HG03064 (cell line): ENCODE results near the gene C1orf87.

ENCODE experiments used
- ATAC-seq: cut with Tn5 transposase; IDR thresholded peaks from one replicate; pipeline ENCODE4 v1.9.1; 2021; ENCODE audit warnings: low read depth; ENCODE audit not compliant: unreplicated experiment

Gene C1orf87

GRCh38 chr1:60063561-60063960, 10.0 kb downstream of the C1orf87 start:
- ATAC-seq: no peak

GRCh38 chr1:60059468-60059867, 14.1 kb downstream of the C1orf87 start:
- ATAC-seq: no peak

DNA sequence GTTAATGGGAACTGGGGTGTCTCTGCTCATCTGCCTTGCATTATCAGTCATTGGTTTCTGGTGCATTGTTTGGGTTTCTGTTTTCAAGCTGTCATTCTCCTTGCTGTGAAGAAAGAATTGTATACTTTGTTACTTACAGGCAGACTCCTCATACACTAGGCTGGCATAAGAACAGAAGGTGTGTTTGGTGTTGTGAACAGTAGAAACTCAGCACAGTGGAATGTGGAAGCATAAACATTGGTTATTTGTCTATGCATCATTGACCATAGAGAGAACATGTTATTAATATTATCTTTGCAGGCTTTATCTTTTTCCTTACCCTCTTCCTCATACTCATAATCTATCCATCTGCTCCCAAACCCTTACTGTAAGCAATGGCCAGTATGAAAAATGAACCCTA, 18.2 kb downstream of the C1orf87 start:
- no peak for ATAC-seq

DNA sequence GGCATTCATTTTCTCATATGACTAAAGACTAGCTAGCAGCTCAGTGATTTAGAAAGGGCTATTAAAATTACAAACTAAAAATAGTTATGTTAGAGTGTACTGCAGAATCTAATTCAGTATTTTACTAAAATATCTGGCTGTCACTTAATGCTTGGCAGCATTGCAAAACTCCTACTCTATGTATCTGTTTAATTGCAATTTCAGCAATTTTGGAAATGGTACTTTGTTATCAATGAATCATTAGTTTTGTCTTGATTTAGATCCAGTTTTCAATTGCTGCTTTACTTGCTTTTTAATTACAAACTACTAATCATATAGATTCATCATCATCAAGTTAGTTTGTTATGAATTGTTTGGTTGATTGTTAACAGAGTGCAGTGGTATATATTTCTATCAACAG, 19.2 kb downstream of the C1orf87 start:
- no peak for ATAC-seq

DNA sequence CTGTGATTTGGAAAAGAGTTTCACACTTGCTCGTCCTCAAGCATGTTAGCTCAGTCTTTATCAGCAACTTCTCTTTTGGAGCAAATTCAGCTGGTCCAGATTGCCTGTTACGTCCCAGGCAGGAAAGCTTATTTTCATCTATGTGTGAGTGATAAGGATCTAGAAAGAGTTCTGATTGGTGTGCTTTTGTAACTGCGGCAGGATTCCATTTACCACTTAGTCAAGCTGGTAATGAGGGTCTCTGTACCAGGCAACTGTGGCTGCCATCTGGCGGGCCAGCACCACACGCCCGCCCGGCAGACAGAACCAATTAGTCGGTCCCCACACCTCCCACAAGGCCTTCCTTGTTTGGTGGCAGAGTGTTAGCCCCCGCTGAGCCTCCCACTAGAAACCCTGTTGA, 21.0 kb downstream of the C1orf87 start:
- ATAC-seq: no peak

- no peak for ATAC-seq
Measured at GRCh38 chr1:60051191-60051590, 22.4 kb downstream of the C1orf87 start.

- ATAC-seq: no peak
Measured at GRCh38 chr1:60049188-60049587, 24.4 kb downstream of the C1orf87 start.

GRCh38 chr1:60044881-60045280, 28.7 kb downstream of the C1orf87 start:
- no peak for ATAC-seq

- no peak for ATAC-seq
Measured at GRCh38 chr1:60041783-60042182, 31.8 kb downstream of the C1orf87 start.

DNA sequence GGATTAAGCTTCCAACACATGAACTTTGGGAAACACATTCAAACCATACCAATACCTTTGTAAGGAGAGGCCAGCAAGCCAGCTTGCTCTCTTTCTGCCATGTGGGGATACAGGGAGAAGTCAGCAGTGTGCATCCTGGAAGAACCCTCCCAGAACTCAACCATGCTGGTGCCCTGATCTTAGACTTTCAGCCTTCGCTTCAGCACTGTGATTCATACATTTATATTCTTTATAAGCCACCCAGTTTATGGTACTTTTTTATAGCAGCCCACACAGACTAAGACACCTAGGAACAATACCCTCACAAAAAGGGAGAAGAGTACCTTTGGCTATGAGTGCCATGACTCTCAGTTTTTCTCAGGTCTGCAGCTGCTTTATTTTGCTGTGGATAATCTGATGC, 35.9 kb downstream of the C1orf87 start:
- no peak for ATAC-seq

DNA sequence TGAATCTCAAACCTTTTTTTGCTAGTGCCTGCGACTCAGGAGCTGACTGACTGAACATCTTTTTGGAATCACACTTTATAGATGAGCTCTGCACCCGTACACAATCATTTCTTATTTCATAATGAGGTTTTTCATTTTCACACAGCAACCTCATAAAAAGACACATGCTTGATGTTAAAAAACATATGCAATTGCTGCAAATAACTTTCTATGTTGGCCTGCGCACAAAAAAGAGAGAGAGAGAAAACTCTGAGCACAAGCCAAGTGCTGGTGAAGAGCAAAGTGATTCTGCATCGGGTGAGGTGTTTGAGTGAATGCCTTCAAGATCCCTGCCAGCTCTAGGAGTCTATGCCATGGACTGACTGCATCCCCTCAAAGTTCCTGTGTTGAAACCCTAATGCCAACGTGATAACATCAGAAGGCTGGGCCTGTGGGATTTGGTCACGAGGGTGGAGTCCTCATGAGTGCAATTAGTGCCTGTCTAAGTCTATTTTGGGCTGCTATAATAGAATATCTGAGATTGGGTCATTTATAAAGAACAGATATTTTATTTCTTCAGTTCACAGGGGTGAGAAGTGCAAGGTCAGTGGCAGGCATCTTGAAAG, 36.6 kb downstream of the C1orf87 start:
- no peak for ATAC-seq

DNA sequence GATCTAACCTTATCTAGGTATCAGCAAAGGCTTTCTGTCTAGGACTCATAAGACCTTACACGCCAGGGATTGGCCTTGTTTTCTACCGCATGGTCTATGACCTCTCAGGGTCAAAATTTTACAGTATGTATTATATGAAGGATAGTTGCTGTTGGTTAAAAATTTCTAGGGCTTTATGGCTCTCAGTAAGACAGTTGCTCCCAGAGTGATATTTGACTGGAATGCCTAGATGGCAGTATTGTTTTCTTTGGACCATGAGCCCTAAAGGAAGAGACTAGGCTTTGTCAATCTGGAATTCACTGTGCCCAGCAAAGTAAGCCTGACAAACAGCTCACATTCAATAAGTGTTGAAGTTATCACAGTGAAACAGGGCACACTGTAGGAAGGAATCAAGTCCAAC, 37.6 kb downstream of the C1orf87 start:
- ATAC-seq: no peak

GRCh38 chr1:60034999-60035398, 38.6 kb downstream of the C1orf87 start:
- no peak for ATAC-seq

- ATAC-seq: no peak
Measured at GRCh38 chr1:60033066-60033465, 40.5 kb downstream of the C1orf87 start.

- no peak for ATAC-seq
Measured at GRCh38 chr1:60031146-60031545, 42.4 kb downstream of the C1orf87 start.

DNA sequence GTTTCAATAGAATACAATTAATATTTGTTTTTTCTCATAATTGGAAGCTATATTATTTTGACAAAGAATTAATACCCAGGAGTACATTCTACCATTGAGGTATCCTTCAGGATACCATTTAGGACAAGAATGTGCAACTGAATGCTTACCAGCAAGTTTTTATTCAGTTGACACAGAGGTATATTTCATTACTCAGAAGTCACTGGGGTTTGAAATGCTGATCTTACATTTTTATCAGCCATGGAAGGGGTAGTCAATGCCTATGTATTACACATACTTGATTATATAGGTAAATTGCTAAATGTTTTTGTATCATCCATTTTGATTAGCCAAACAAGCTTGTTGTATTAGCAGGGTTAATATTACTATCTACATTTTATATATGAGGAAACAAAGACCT, 48.0 kb downstream of the C1orf87 start:
- ATAC-seq: no peak

GRCh38 chr1:60017508-60018205, 55.9 kb downstream of the C1orf87 start:
- no peak for ATAC-seq

DNA sequence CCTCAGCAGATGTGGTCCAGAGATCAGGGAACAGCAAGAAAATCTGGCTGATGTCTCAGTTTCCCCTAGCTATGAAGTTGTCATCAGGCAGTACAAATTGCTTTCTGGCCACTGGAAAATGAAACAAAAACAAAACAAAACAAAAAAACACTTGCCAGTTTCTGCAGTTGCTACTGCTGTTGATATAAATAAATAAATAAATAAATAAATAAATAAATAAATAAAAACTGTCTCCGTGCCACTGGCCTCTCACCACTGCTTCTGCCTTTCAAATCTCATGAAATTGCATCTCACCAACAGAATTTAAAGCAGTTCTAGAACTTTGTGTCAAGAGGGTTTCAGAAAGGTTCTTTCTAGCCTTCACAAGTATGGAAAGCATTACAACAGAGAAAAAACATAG, 62.9 kb downstream of the C1orf87 start:
- ATAC-seq: no peak

GRCh38 chr1:60008500-60008899, 65.1 kb downstream of the C1orf87 start:
- ATAC-seq: no peak

DNA sequence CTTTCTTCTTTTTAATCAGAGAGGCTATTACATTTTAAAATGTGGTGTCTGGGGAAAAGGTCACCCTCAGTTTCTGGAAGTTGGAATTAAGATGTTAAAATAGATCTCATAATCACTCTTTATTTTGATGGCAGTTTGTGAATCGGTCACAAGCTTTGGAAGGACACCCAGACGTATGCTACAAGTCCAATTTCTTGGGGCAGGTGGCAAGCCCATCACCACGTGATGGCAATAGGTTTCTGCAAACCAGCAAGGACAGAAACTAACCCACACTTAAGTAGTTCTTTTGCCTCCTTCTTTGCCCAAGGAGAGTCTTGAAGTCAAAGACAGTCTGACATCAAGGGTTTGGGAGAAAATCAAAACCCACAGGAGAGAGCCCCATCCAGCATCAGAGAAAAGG, 72.9 kb downstream of the C1orf87 start:
- no peak for ATAC-seq

GRCh38 chr1:59999746-60000145, 73.8 kb downstream of the C1orf87 start:
- ATAC-seq: no peak

DNA sequence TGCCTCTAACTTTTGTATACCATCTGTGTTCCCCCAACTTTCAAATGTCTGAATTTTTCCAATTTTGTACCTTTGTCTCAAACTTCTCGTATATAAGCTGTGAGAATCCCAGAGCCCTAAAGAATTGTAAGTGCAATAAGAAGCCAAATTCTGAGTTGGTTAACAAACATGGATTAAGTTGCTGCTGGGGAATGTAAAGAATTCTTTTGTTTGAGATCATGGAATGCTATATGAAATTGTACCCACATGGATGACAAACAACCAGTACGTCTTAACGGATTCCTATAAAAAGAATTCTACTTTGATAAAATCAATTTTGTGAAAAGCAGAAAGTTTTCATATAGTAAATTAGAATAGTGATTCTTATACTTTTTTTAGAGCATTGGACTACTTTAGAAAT, 74.6 kb downstream of the C1orf87 start:
- ATAC-seq: no peak
